ENCODE measurements around the gene RNF144B.
A peak's percentile ranks its signal among the peaks of the same experiment; 100 is the strongest.

The RNF144B gene

DNA sequence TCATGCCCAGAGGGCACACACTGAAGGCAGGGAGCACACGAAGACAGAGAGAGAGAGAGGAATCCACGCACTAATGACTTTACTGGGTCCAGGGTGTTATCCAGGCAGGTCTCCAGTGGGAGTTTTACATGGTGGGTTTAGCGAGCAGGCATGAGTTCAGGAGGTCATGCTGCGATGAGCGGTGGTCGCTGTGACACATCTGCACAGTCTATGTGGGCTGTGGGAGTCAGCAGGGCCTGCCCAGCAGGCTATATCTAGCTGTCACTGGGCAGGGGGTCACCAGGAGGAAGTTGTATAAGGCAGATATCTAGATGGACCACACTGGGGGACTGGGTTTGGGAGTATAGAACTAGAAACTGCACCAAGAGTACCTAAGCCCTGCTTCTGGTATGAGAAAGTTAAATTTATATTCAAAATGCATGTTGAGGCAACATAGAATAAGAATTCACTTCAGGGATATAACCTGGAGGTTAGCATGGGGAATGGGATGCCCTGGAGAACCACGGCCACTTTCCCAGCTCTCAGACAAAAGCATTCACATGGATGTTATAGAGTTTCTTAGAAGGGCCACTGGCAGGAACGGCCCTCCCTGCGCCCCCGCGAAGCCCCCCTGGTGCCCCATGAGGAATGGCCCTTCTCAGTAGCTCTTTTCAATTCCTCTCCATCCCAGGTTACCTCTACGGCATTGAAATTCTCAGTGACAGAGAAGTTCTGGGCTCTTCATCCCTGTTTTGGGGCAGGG is 113.9 kb downstream of the RNF144B start:
- H3K4me3 ChIP-seq (ENCODE audit: control insufficient read depth, low read depth, low read length) = no peak overlapping the region
- DNase-seq (ENCODE audit: low read depth) = no peak
- no peak for TF ChIP-seq CTCF (IDR thresholded peaks at IDR 0.05; ENCODE audit: control insufficient read depth, insufficient read depth, low read depth, low read length, missing control alignments)

- H3K4me3 ChIP-seq (ENCODE audit: control insufficient read depth, low read depth, low read length) = no peak overlapping the region
- DNase-seq (ENCODE audit: low read depth) = peak; percentile 46
- no peak for TF ChIP-seq CTCF (IDR thresholded peaks at IDR 0.05; ENCODE audit: control insufficient read depth, insufficient read depth, low read depth, low read length, missing control alignments)
Observed at GRCh38 chr6:18501663-18502013, 114.5 kb downstream of the RNF144B start.

GRCh38 chr6:18503206-18503592 is 116.0 kb downstream of the RNF144B start:
- H3K4me3 ChIP-seq (ENCODE audit: control insufficient read depth, low read depth, low read length) = no peak overlapping the region
- DNase-seq (ENCODE audit: low read depth) = no peak
- TF ChIP-seq CTCF (IDR thresholded peaks at IDR 0.05; ENCODE audit: control insufficient read depth, insufficient read depth, low read depth, low read length, missing control alignments) = no peak

DNA sequence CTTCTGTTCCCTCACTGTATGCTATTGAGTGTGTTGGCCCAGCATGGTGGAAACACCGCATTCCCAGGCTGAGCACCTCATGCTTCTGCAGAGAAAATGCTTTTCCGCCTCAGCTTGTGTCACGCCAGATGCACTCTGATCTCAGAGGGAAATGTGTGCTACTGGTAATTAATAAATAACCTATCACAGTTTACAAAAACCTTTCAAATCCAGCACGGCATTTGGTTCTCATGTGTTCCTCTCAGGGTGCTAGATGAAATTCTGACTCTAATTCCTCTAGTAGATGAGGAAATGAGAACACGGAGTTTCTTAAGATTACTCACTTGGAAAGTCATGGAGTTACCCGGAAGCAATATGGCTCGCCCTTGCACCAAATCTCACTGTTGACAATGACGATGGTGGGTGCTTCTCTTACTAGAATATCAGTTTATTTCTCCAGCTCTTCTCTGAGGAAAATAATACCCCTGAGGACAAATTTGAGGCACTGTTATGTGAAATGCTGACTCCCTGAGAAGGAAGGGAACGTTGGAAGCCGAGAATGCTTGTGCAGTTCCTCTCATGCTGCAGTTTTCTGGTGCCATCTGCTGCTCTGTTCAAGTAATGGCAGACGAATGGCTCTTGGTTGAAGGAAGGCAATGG is 116.6 kb downstream of the RNF144B start:
- TF ChIP-seq CTCF (IDR thresholded peaks at IDR 0.05; ENCODE audit: control insufficient read depth, insufficient read depth, low read depth, low read length, missing control alignments) = peak; percentile 97
- peak overlapping the region; percentile 18; the same call in 1 of the 2 replicates for H3K4me3 ChIP-seq (ENCODE audit: control insufficient read depth, low read depth, low read length)
- peak; percentile 33 for DNase-seq (ENCODE audit: low read depth)

DNA sequence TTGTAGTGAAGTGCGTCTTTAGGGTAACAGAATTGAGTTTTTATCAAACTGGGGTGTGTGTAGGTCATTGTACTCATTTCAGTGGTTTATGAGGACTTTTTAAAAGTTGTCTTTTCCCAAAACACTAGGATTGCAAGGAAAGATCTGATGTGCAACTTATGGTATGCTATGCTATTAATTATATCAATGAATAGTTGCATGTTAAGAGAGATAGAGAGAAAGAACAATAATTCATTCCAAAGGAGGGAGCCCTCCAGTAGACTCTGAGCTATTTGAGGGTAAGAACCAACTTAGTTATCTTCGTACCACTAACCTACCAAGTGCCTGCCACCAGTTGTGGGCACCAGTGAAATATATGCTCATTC is 117.1 kb downstream of the RNF144B start:
- no peak overlapping the region for H3K4me3 ChIP-seq (ENCODE audit: control insufficient read depth, low read depth, low read length)
- DNase-seq (ENCODE audit: low read depth) = no peak
- TF ChIP-seq CTCF (IDR thresholded peaks at IDR 0.05; ENCODE audit: control insufficient read depth, insufficient read depth, low read depth, low read length, missing control alignments) = no peak

DNA sequence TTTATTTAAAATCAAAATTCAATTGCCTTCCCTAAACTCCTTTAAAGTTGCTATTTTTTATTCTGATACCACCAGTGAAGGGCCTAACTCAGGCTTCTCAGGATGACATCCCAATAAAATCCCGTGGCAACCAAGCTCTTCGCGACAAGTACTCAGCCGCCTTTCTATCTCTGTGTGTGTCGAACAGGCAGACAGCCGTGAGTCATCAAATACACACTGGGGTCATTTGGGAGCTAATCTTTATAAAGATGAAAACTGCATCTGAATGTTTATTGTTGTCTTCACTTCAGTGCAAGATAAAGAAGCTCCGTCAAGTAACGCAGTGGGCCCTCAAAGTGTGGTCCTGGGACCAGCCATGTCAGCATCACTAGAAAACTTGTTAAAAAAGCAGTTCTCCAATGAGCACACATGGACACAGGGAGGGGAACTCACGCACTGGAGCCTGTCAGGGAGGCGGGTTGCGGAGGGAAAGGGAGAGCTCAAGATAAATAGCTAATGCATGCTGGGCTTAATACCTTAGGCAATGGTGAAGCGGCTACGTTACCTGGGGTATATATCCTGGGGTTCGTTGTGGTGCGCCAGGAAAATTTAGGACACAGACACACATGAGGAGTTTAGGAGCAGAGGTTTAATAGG is 119.3 kb downstream of the RNF144B start:
- no peak for TF ChIP-seq CTCF (IDR thresholded peaks at IDR 0.05; ENCODE audit: control insufficient read depth, insufficient read depth, low read depth, low read length, missing control alignments)
- no peak for DNase-seq (ENCODE audit: low read depth)
- no peak overlapping the region for H3K4me3 ChIP-seq (ENCODE audit: control insufficient read depth, low read depth, low read length)

All from AG09309 (cell line).